ENCODE results near the gene MPRIP.

MPRIP gene

DNA sequence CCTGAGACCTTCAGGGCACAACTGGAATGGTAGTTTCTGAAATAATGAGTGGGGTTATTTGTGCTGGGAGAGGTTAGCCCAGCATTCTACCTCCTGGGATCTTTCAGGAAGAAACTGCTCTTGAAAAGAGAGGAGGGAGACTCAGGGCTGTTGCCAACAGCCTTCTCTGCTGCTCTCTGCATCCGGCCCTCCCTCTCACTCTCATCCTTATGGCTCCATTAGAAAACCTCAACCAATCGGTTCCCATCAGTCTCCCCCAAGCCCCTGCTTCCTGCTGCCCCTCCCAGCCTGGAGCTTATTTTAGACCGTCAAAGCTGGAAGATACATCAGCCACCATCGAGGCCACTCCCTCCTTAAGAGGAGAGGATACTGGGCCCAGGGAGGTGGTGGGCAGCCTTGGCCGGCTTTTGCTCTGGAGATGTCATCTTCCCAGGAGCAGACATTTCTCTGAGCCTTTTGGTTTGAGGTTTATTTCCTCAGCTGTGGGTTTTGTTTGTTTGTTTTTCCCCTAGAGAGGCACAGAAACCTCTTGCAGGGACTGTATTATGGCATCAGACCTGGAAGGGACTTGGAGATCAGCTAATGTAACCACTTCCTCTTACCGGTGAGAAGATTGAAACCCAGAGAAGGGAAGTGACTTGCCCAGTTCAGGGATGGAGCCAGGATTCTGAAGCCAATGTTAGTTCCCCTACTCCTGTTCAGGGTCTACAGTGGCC, 2.7 kb downstream of the MPRIP start:
- Histone ChIP-seq H3K4me1 (peaks cover 29% of the 10 kb centered on the region), H3K27ac (peak overlapping the region; percentile 54), H3K4me3 (ENCODE audit: low read depth, low read length) (peak overlapping the region; percentile 56), H3K36me3 (ENCODE audit: control insufficient read depth, insufficient read depth, low read length) (no peaks in the 10 kb centered on the region), H3K27me3 (ENCODE audit: control insufficient read depth, insufficient read depth, low read length) (no peaks in the 10 kb centered on the region), H3K4me2 (ENCODE audit: low read length) (peak overlapping the region; percentile 85), H3K79me2 (peaks cover 59% of the 10 kb centered on the region), H3K9me3 (ENCODE audit: control insufficient read depth, low read length) (no peaks in the 10 kb centered on the region), H2AFZ (no peak overlapping the region), H3K9ac (no peak overlapping the region)
- TF ChIP-seq, protein P1, sequence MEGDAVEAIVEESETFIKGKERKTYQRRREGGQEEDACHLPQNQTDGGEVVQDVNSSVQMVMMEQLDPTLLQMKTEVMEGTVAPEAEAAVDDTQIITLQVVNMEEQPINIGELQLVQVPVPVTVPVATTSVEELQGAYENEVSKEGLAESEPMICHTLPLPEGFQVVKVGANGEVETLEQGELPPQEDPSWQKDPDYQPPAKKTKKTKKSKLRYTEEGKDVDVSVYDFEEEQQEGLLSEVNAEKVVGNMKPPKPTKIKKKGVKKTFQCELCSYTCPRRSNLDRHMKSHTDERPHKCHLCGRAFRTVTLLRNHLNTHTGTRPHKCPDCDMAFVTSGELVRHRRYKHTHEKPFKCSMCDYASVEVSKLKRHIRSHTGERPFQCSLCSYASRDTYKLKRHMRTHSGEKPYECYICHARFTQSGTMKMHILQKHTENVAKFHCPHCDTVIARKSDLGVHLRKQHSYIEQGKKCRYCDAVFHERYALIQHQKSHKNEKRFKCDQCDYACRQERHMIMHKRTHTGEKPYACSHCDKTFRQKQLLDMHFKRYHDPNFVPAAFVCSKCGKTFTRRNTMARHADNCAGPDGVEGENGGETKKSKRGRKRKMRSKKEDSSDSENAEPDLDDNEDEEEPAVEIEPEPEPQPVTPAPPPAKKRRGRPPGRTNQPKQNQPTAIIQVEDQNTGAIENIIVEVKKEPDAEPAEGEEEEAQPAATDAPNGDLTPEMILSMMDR (IDR thresholded peaks at IDR 0.05): no peak

DNA sequence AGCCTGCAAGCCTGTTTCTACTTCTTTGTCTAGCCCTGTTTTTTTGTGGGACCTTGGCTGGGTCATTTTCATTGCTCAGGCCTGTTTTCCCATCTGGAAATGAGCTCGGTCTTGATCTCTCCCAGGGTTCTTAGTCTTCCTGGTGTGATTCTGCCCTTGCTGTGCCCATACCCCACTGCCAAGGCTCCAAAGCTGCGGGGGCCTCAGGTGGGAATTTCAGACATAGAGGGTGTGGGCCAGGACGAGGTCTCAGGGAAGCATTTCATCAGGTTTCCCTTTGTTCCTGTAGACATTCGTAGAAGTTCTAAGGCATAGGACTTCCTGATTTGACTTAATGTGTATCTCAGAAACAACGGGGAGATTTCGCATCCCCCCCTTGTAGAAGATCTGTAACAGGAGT, 5.8 kb downstream of the MPRIP start:
- H3K27ac ChIP-seq: no peak overlapping the region
- H3K79me2 ChIP-seq: peaks cover 84% of the 10 kb centered on the region
- TF ChIP-seq, protein P1 (IDR thresholded peaks at IDR 0.05): no peak
- no peak overlapping the region for H3K4me2 ChIP-seq (ENCODE audit: low read length)
- H2AFZ ChIP-seq: no peak overlapping the region
- no peak overlapping the region for H3K4me3 ChIP-seq (ENCODE audit: low read depth, low read length)
- H3K9me3 ChIP-seq (ENCODE audit: control insufficient read depth, low read length): no peaks in the 10 kb centered on the region
- H3K36me3 ChIP-seq (ENCODE audit: control insufficient read depth, insufficient read depth, low read length): no peaks in the 10 kb centered on the region
- H3K9ac ChIP-seq: no peak overlapping the region
- no peaks in the 10 kb centered on the region for H3K27me3 ChIP-seq (ENCODE audit: control insufficient read depth, insufficient read depth, low read length)
- peaks cover 33% of the 10 kb centered on the region for H3K4me1 ChIP-seq

DNA sequence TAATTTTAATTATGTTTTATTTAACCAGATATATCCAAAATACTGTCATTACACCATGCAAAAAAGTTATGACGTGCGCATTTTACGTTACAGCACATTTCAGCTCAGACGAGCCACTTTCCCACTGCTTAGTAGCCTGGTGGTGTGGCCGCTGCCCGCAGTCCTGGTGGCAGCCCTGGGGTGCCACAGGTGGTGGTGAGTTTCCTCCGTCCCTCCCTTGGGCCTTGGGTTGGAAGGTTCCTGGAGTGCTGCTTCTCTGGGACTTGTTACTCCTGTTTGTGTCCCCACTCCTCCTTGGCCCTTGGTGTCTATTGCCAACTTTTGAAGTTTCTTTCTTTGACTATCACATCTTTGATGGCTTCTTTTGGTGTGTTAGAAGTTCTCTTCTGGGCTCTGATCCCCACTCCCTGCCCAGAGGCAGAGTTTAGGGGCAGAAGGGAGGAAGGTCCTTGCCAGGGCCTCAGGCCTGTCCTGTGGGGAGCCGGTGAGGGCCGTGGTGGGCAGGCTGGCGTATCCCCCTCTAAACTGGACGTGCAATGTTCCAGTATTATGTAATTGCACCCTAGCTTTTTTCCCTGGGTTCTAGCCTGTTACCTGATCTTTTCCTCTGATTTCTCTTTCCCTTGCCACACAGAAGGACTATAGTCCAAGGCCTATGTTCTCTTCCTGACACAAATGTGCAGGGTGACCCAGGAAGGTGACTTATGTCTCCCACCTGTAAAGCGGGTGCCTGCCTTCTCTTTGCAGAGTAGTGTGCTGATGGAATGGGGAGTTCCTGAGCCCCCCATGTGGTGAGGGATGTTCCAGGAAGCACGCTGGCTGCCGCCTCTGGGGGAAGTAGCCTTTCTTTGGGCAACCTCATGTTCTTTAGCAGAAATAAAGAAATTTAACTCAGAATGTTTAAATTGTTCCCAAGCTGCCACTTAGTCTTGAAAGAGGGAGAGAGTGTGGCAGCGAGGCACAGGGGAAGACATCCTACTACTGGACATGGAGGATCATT, 8.4 kb downstream of the MPRIP start:
- Histone ChIP-seq H3K79me2 (peaks cover 93% of the 10 kb centered on the region), H3K9ac (no peak overlapping the region)

DNA sequence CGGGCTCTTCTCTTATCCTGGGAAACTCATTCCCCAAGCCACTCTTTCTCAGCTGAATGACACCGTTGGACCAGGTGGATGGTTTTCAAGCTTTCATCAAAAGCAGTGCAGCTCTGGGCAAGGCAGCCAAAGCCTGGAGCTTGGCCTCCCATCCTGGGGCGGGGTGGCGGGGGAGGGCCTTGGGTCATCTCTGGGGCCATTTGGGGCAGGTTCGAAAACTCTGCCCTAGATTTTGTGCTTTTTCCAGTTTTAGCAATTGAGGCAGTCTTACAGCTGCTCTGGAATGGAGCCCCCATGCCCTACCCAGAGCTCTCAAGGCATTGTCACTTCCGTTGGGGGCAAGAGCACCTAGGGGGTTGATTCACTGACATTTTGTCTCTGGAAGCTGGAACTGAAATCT, 9.1 kb downstream of the MPRIP start:
- Histone ChIP-seq H3K27me3 (ENCODE audit: control insufficient read depth, insufficient read depth, low read length) (no peaks in the 10 kb centered on the region), H3K27ac (no peak overlapping the region), H3K36me3 (ENCODE audit: control insufficient read depth, insufficient read depth, low read length) (no peaks in the 10 kb centered on the region), H3K9me3 (ENCODE audit: control insufficient read depth, low read length) (no peaks in the 10 kb centered on the region), H3K9ac (no peak overlapping the region), H3K4me3 (ENCODE audit: low read depth, low read length) (no peak overlapping the region), H3K4me2 (ENCODE audit: low read length) (no peak overlapping the region), H3K79me2 (peaks cover 95% of the 10 kb centered on the region), H2AFZ (no peak overlapping the region), H3K4me1 (peaks cover 28% of the 10 kb centered on the region)
- TF ChIP-seq, protein P1 (IDR thresholded peaks at IDR 0.05): no peak

More for the DNA sequence above, 8.4 kb downstream of the MPRIP start:
- no peak overlapping the region for H3K4me2 ChIP-seq (ENCODE audit: low read length)
- H3K27me3 ChIP-seq (ENCODE audit: control insufficient read depth, insufficient read depth, low read length): no peaks in the 10 kb centered on the region
- no peak overlapping the region for H3K27ac ChIP-seq
- no peak overlapping the region for H3K4me3 ChIP-seq (ENCODE audit: low read depth, low read length)
- peaks cover 33% of the 10 kb centered on the region for H3K4me1 ChIP-seq
- TF ChIP-seq, protein P1 (IDR thresholded peaks at IDR 0.05): no peak
- no peak overlapping the region for H2AFZ ChIP-seq
- no peaks in the 10 kb centered on the region for H3K9me3 ChIP-seq (ENCODE audit: control insufficient read depth, low read length)
- H3K36me3 ChIP-seq (ENCODE audit: control insufficient read depth, insufficient read depth, low read length): no peaks in the 10 kb centered on the region
